Measurements from ENCODE around the gene CCR6.

DNA sequence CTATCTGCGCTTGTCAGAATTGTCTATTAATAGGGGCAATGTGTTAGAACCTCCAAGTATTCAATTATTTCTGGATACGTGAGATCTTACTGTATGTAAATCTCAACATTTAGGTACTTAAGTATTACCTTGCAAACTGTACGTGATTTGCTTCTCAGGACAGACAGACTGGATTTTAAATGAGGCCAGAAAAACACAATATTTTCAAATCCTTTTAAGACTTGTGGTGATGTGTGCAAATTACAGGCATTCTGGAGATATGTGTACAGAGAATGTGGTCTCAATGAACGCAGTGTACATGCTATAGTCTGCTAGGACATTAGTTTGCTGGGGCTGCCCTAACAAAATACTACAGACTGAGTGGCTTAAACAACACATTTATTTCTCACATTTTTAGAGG is 16.9 kb downstream of the CCR6 start:
- TF ChIP-seq, protein P1, sequence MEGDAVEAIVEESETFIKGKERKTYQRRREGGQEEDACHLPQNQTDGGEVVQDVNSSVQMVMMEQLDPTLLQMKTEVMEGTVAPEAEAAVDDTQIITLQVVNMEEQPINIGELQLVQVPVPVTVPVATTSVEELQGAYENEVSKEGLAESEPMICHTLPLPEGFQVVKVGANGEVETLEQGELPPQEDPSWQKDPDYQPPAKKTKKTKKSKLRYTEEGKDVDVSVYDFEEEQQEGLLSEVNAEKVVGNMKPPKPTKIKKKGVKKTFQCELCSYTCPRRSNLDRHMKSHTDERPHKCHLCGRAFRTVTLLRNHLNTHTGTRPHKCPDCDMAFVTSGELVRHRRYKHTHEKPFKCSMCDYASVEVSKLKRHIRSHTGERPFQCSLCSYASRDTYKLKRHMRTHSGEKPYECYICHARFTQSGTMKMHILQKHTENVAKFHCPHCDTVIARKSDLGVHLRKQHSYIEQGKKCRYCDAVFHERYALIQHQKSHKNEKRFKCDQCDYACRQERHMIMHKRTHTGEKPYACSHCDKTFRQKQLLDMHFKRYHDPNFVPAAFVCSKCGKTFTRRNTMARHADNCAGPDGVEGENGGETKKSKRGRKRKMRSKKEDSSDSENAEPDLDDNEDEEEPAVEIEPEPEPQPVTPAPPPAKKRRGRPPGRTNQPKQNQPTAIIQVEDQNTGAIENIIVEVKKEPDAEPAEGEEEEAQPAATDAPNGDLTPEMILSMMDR (conservative IDR thresholded peaks at IDR 0.05; ENCODE audit: low read length), result peak; percentile 50
- TF ChIP-seq EZH2phosphoT487 (IDR thresholded peaks at IDR 0.05; ENCODE audit: borderline replicate concordance, low read depth, low read length), result no peak

All from OCI-LY7 (cell line).